ENCODE measurements around the gene FNDC5. TPM values are rescaled to one million over a fixed set of nuclear protein-coding genes. Genes with fewer than 3 reads are reported as not detected.

The FNDC5 gene
- total and polyA plus RNA-seq, 2 of the 13 experiments (the other 11 are each of a cell fraction or from before 2014, with no cell fraction given): 1.4 to 3.1 TPM

DNA sequence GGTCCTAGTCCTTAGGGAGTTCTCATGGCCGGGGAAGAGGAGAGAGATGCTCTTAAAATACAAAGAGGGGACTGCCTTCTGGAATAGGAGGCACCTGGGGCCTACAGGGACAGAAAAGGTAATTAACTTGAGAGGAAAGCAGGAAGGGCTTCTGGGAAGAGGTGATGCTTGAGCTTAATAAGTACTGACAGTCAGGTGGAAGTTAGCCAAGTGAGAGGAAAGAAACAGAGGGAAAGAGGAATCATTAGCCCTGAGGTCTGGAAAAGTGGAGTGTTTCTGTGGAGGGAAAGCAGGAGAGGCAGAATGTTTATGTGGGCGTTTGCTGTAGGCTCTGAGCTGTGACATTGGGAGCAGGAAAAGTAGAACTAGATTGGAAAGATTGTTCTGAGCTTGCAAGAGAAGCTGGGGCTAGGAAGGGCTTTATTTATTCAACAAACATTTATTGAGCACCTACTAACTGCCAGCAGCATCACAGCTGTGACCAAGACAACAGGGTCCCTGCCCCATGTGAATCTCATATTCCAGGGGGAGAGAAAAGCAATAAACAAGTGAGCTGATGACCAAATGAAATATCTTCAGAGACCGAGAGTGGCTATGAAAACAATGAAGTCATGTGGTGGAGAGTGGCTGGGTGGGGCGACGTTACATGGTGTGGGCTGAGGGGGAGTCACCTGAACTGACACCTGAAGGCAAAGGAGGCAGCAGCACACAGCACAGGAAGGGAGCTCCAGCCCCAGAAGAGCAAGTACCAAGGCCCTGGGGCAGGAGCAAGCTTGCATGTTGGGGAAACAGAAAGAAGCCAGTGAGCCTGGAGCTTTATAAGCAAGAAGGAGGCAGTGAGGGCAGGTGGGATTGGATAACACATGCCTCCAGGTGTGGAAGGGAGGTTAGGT is 4.4 kb upstream of the FNDC5 start:
- Histone ChIP-seq H4K20me1 (ENCODE audit: insufficient read depth, low read length) (peaks cover 5% of the 10 kb centered on the region), H3K4me3 (replicated peaks in 1 of 3; ENCODE audit: insufficient read depth in 1 of 3, low read depth in 2 of 3, low read length in 3 of 3) (no peak overlapping the region), H3K27ac (ENCODE audit: extremely low read length, insufficient read depth, low read length) (no peak overlapping the region), H3K9ac (ENCODE audit: insufficient read depth, low read depth, low read length) (no peak overlapping the region), H2AFZ (ENCODE audit: low read length) (no peak overlapping the region), H3K27me3 (ENCODE audit: control insufficient read depth in 1 of 2, insufficient read depth in 2 of 2, low read length in 2 of 2) (peaks cover 0 to 28% of the 10 kb centered on the region in 2 experiments; a peak in 3 of 5 replicates), H3K36me3 (replicated peaks in 1 of 2; ENCODE audit: control insufficient read depth in 1 of 2, insufficient read depth in 2 of 2, low read length in 2 of 2) (no peaks in the 10 kb centered on the region), H3K4me2 (ENCODE audit: low read depth, low read length) (no peak overlapping the region), H3K79me2 (ENCODE audit: insufficient read depth, low read length) (no peaks in the 10 kb centered on the region), H3K4me1 (ENCODE audit: insufficient read depth, low read length) (peaks cover 27% of the 10 kb centered on the region), H3K9me3 (ENCODE audit: low read length) (no peaks in the 10 kb centered on the region)
- DNase-seq (ENCODE audit: low spot score): no peak
- no TSS peak for BruUV-seq (replicated peaks)
- WGBS (ENCODE audit: low lambda C conversion rate): 3% methylated on average over 5 of the region's 5 CpGs
- intact Hi-C loops (cut with micrococcal nuclease; ENCODE audit: unreplicated experiment): loop anchor here (5.0 to 10.0 kb wide), 3 partner anchors 58 to 353 kb away; partner anchors contain the start of genes S100PBP and YARS1
- POLR2A ChIA-PET: no interaction called here
- in situ Hi-C loops (cut with HindIII; ENCODE audit: extremely low pct_ligation_motif_present, low pct_unique_long_range_greater_than_20kb): loop anchor here (10.0 kb wide), 1 partner anchor 50 kb away; no protein-coding TSS in a partner anchor
- ATAC-seq: no peak
- no peak for FAIRE-seq
- CTCF ChIA-PET (ENCODE audit: low intra/inter-chr PET ratio, low total read pairs): no interaction called here
- TF ChIP-seq PHF8 (CRISPR knock-in tag; IDR thresholded peaks at IDR 0.05): no peak
- no peak for TF ChIP-seq SYNCRIP (IDR thresholded peaks at IDR 0.05; ENCODE audit: insufficient read depth, low read depth, low read length)
- TF ChIP-seq ELF4 (CRISPR knock-in tag; IDR thresholded peaks at IDR 0.05; ENCODE audit: borderline replicate concordance): no peak
- no peak for TF ChIP-seq ZNF83 (CRISPR knock-in tag; IDR thresholded peaks at IDR 0.05; ENCODE audit: borderline replicate concordance)
- no peak for TF ChIP-seq CEBPB (IDR thresholded peaks at IDR 0.05; ENCODE audit: borderline replicate concordance, low read depth, low read length)
- TF ChIP-seq PATZ1 (CRISPR knock-in tag; IDR thresholded peaks at IDR 0.05): no peak
- no peak for TF ChIP-seq GZF1 (CRISPR knock-in tag; IDR thresholded peaks at IDR 0.05)
- TF ChIP-seq ZNF33A (CRISPR knock-in tag; IDR thresholded peaks at IDR 0.05; ENCODE audit: borderline replicate concordance): no peak
- TF ChIP-seq ZNF546 (CRISPR knock-in tag; conservative IDR thresholded peaks at IDR 0.05): no peak
- TF ChIP-seq ZBTB20 (CRISPR knock-in tag; IDR thresholded peaks at IDR 0.05; ENCODE audit: borderline replicate concordance, low read depth): no peak
- no peak for TF ChIP-seq DMTF1 (CRISPR knock-in tag; IDR thresholded peaks at IDR 0.05)
- no peak for TF ChIP-seq EZH2 (conservative IDR thresholded peaks at IDR 0.05; ENCODE audit: low read depth, low read length)
- TF ChIP-seq, protein P1, sequence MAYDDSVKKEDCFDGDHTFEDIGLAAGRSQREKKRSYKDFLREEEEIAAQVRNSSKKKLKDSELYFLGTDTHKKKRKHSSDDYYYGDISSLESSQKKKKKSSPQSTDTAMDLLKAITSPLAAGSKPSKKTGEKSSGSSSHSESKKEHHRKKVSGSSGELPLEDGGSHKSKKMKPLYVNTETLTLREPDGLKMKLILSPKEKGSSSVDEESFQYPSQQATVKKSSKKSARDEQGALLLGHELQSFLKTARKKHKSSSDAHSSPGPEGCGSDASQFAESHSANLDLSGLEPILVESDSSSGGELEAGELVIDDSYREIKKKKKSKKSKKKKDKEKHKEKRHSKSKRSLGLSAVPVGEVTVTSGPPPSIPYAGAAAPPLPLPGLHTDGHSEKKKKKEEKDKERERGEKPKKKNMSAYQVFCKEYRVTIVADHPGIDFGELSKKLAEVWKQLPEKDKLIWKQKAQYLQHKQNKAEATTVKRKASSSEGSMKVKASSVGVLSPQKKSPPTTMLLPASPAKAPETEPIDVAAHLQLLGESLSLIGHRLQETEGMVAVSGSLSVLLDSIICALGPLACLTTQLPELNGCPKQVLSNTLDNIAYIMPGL (CRISPR knock-in tag; IDR thresholded peaks at IDR 0.05; ENCODE audit: borderline replicate concordance in 1 of 2, low read depth in 1 of 2): no peak
- no peak for TF ChIP-seq ZNF263 (CRISPR knock-in tag; IDR thresholded peaks at IDR 0.05)
- TF ChIP-seq, protein P2, sequence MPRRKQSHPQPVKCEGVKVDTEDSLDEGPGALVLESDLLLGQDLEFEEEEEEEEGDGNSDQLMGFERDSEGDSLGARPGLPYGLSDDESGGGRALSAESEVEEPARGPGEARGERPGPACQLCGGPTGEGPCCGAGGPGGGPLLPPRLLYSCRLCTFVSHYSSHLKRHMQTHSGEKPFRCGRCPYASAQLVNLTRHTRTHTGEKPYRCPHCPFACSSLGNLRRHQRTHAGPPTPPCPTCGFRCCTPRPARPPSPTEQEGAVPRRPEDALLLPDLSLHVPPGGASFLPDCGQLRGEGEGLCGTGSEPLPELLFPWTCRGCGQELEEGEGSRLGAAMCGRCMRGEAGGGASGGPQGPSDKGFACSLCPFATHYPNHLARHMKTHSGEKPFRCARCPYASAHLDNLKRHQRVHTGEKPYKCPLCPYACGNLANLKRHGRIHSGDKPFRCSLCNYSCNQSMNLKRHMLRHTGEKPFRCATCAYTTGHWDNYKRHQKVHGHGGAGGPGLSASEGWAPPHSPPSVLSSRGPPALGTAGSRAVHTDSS (CRISPR knock-in tag; conservative IDR thresholded peaks at IDR 0.05): no peak
